Measurements from ENCODE around the gene CD1D. TPM values are rescaled to one million over a fixed set of nuclear protein-coding genes. Genes with fewer than 3 reads are reported as not detected.
A peak's percentile ranks its signal among the peaks of the same experiment; 100 is the strongest.
"Not testable (repeated sequence)": the region's sequence is repeated elsewhere in the genome, so short reads cannot be mapped to it uniquely, and the experiment has no call there.

Gene CD1D
- total RNA-seq, 1 donor from 2014 or later = not detected

DNA sequence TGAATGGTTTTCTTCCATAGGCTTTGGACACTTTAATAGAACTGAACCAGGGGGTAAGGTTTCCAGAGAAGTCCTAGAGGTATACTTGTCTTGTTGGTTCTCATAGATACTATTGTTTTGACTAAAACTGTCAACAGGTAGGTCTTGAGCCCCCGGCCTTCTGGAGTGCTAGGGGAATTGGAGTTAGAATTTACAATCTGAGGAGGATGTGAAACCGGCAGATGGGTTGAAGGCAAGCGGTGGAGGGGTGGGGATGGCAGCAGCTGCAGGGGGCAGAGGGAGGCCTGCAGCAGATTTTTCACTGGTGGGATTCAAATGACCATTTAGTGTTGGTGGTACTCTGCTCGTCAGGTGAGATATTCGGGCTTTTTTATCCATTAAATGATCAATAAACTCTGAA, 4.3 kb upstream of the CD1D start:
- H3K27me3 Mint-ChIP-seq (ENCODE audit: low read depth) = peaks cover 82% of the 10 kb centered on the region
- no peak overlapping the region for H3K4me3 Mint-ChIP-seq (ENCODE audit: unreplicated experiment)
- no peaks in the 10 kb centered on the region for H3K9me3 Mint-ChIP-seq (ENCODE audit: low read depth)
- no peak overlapping the region for H3K27ac Mint-ChIP-seq (ENCODE audit: unreplicated experiment)
- TF ChIP-seq CTCF (IDR thresholded peaks at IDR 0.05) = no peak
- DNase-seq (ENCODE audit: low spot score) = no peak
- peaks cover 20% of the 10 kb centered on the region for H3K4me1 Mint-ChIP-seq (ENCODE audit: low read depth)
- H3K36me3 Mint-ChIP-seq (ENCODE audit: low read depth) = no peaks in the 10 kb centered on the region

GRCh38 chr1:158176849-158177699, 3.6 kb upstream of the CD1D start:
- H3K27ac Mint-ChIP-seq (ENCODE audit: unreplicated experiment); DNase-seq (ENCODE audit: low spot score); H3K36me3 Mint-ChIP-seq (ENCODE audit: low read depth); H3K9me3 Mint-ChIP-seq (ENCODE audit: low read depth): not testable (repeated sequence)
- peaks cover 20% of the 10 kb centered on the region for H3K4me1 Mint-ChIP-seq (ENCODE audit: low read depth)
- peak overlapping the region; percentile 55 for H3K4me3 Mint-ChIP-seq (ENCODE audit: unreplicated experiment)
- H3K27me3 Mint-ChIP-seq (ENCODE audit: low read depth) = peaks cover 82% of the 10 kb centered on the region

GRCh38 chr1:158177700-158178450, 2.8 kb upstream of the CD1D start:
- peak; percentile 94 for DNase-seq (ENCODE audit: low spot score)
- H3K27ac Mint-ChIP-seq (ENCODE audit: unreplicated experiment) = no peak overlapping the region
- peaks cover 84% of the 10 kb centered on the region for H3K27me3 Mint-ChIP-seq (ENCODE audit: low read depth)
- peak overlapping the region; percentile 55 for H3K4me3 Mint-ChIP-seq (ENCODE audit: unreplicated experiment)
- H3K36me3 Mint-ChIP-seq (ENCODE audit: low read depth) = peaks cover 3% of the 10 kb centered on the region
- no peaks in the 10 kb centered on the region for H3K9me3 Mint-ChIP-seq (ENCODE audit: low read depth)
- no peak for TF ChIP-seq CTCF (IDR thresholded peaks at IDR 0.05)
- H3K4me1 Mint-ChIP-seq (ENCODE audit: low read depth) = peaks cover 20% of the 10 kb centered on the region

DNA sequence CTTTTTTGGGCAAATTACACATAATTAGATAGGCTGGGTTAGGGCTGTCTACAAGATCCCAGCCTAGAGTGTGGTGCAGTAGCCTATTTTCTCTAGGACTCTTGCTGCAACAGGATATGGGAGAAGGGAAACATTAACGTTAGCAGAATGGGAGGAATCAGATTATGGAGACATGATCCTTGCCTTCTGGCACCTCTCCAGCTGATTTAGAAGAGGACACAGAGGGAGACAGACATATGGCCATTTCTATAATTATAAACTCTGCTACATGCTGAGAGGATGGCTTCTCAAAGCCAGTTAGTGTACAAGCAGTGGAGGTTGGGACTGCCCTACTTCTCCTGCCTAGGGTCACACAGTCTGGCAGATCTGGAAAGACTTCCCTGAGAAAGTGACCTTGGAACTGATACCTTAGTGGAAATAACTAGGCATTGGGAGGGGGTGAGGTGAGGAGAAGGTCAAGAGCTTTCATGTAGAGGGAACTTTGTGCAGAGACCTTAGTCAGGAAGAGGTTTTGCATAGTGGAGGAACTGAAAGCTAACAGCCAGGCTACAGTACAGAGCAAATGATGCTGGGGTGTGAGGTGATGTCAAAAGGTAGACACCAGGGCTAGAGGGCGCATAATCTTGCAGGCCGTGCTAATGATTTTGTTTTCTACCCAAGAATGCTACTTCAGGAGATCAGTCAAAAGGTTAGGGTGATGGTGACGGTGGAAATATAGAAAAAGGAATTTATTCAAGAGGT, 1.2 kb upstream of the CD1D start:
- no peak overlapping the region for H3K4me3 Mint-ChIP-seq (ENCODE audit: unreplicated experiment)
- no peaks in the 10 kb centered on the region for H3K9me3 Mint-ChIP-seq (ENCODE audit: low read depth)
- no peak for TF ChIP-seq CTCF (IDR thresholded peaks at IDR 0.05)
- DNase-seq (ENCODE audit: low spot score) = no peak
- peaks cover 3% of the 10 kb centered on the region for H3K36me3 Mint-ChIP-seq (ENCODE audit: low read depth)
- H3K4me1 Mint-ChIP-seq (ENCODE audit: low read depth) = peaks cover 20% of the 10 kb centered on the region
- H3K27ac Mint-ChIP-seq (ENCODE audit: unreplicated experiment) = no peak overlapping the region
- H3K27me3 Mint-ChIP-seq (ENCODE audit: low read depth) = peaks cover 82% of the 10 kb centered on the region

- no peak overlapping the region for H3K27ac Mint-ChIP-seq (ENCODE audit: unreplicated experiment)
- H3K4me1 Mint-ChIP-seq (ENCODE audit: low read depth) = peaks cover 20% of the 10 kb centered on the region
- no peaks in the 10 kb centered on the region for H3K9me3 Mint-ChIP-seq (ENCODE audit: low read depth)
- peak overlapping the region; percentile 71 for H3K4me3 Mint-ChIP-seq (ENCODE audit: unreplicated experiment)
- H3K27me3 Mint-ChIP-seq (ENCODE audit: low read depth) = peaks cover 76% of the 10 kb centered on the region
- TF ChIP-seq CTCF (IDR thresholded peaks at IDR 0.05) = no peak
- peaks cover 3% of the 10 kb centered on the region for H3K36me3 Mint-ChIP-seq (ENCODE audit: low read depth)
- no peak for DNase-seq (ENCODE audit: low spot score)
These were observed 855 bp downstream of the CD1D start for GRCh38 chr1:158181577-158181922.
